Measurements from ENCODE around the gene SULT4A1.
A peak's percentile ranks its signal among the peaks of the same experiment; 100 is the strongest.

SULT4A1 gene

GRCh38 chr22:43845981-43846380 lies 16.3 kb downstream of the SULT4A1 start (continued):
- TF ChIP-seq POU6F1 (CRISPR knock-in tag; IDR thresholded peaks at IDR 0.05; ENCODE audit: borderline replicate concordance, low read depth) (no peak), ARNTL (CRISPR knock-in tag; IDR thresholded peaks at IDR 0.05; ENCODE audit: borderline replicate concordance, low read depth) (no peak), PPARA (CRISPR knock-in tag; IDR thresholded peaks at IDR 0.05; ENCODE audit: borderline replicate concordance) (no peak), ZNF70 (CRISPR knock-in tag; IDR thresholded peaks at IDR 0.05) (no peak)

GRCh38 chr22:43844560-43845545 lies 17.5 kb downstream of the SULT4A1 start:
- no peak for ATAC-seq

GRCh38 chr22:43843783-43844530 lies 18.4 kb downstream of the SULT4A1 start:
- peak; percentile 68; the same call in 2 of the 3 replicates for ATAC-seq
- TF ChIP-seq CSRNP3 (CRISPR knock-in tag; IDR thresholded peaks at IDR 0.05), result no peak
- TF ChIP-seq POU6F1 (CRISPR knock-in tag; IDR thresholded peaks at IDR 0.05; ENCODE audit: borderline replicate concordance, low read depth), result no peak
- peak; percentile 46; the same call in 1 of the 2 replicates for TF ChIP-seq TSHZ2 (CRISPR knock-in tag; IDR thresholded peaks at IDR 0.05)
- TF ChIP-seq ZC3H10 (CRISPR knock-in tag; IDR thresholded peaks at IDR 0.05), result no peak

More at GRCh38 chr22:43844560-43845545, 17.5 kb downstream of the SULT4A1 start:
- TF ChIP-seq POU6F1 (CRISPR knock-in tag; IDR thresholded peaks at IDR 0.05; ENCODE audit: borderline replicate concordance, low read depth) (no peak), ZNF565 (CRISPR knock-in tag; conservative IDR thresholded peaks at IDR 0.05; ENCODE audit: low read depth) (no peak), ARNTL (CRISPR knock-in tag; IDR thresholded peaks at IDR 0.05; ENCODE audit: borderline replicate concordance, low read depth) (no peak), TSHZ2 (CRISPR knock-in tag; IDR thresholded peaks at IDR 0.05) (no peak), CSDC2 (CRISPR knock-in tag; IDR thresholded peaks at IDR 0.05) (no peak), ZNF70 (CRISPR knock-in tag; IDR thresholded peaks at IDR 0.05) (no peak), PPARA (CRISPR knock-in tag; IDR thresholded peaks at IDR 0.05; ENCODE audit: borderline replicate concordance) (no peak), BACH2 (CRISPR knock-in tag; IDR thresholded peaks at IDR 0.05; ENCODE audit: borderline replicate concordance) (no peak), TOX (CRISPR knock-in tag; IDR thresholded peaks at IDR 0.05; ENCODE audit: borderline replicate concordance) (no peak), TCF4 (CRISPR knock-in tag; IDR thresholded peaks at IDR 0.05; ENCODE audit: borderline replicate concordance) (no peak), ISL1 (CRISPR knock-in tag; IDR thresholded peaks at IDR 0.05) (no peak), ESRRG (CRISPR knock-in tag; IDR thresholded peaks at IDR 0.05) (no peak), CREB5 (CRISPR knock-in tag; IDR thresholded peaks at IDR 0.05; ENCODE audit: low read depth) (no peak)
